C1 segment of cervical spinal cord (tissue), 14 donors: Measurements from ENCODE around the gene HINT2.

Experiments
- DNase-seq, 14 donors: peaks; one replicate each; lab custom pipeline; 2025; lab: John Stamatoyannopoulos, UW

The HINT2 gene

DNA sequence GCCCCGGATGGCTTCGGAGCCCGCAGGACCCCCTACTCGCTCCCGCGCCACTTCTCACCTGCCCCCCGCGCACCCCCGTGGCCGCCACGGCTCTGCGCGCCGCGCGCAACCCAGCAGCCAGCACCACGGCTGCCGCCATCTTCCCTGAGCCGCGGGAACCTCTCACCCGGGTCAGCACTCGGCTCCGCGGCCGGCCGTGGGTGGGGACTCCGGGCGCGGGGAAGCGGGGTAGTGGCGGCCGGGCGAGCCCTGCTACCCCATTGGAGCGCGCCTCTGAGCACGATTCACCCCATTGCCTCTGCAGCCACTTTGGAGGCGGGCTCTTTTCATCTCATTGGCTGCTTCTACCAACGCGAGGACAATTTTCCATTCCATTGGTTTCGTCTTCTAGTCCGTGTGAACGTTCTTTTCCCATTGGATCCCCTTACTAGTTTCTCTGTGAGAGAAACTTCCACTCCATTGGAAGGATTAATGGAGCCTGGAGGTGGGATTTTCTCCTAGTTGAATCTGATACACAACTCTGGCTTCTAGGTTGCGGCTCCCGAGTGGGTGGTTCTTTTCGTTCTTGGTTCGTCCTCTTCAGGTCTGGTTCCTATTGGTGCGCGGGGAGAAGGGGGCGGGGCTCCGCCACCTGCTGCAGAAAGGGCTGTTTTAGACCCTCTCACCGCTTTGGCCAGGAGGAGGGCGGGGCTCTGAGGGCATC, at the start of gene HINT2:
TSS of gene HINT2 (minus strand) at position 202 of the 703 bp plus-strand sequence. CDS start at position 139, 63 bp downstream.
- peak; percentile 79 to 100 (median 94) for DNase-seq

DNA sequence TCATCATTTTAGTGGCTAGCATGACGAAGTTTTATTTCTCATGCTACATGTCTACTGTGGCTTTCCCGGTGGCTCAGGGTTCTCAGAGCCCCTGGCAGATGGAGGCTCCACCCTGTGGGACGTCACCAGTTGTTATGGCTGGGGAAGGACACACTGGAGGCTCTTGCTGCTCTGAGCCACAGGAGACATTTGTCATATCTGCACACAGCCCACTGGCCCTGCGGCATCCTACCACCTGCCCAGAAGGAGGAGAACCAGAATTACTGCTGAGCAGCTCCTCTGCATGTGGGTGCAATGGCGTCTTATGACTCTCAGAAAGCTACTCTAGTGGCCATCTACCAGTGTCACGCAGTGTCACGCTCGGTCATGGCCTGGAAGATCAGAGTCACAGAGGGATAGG, 48.7 kb upstream of the HINT2 start:
- DNase-seq = no peak

DNA sequence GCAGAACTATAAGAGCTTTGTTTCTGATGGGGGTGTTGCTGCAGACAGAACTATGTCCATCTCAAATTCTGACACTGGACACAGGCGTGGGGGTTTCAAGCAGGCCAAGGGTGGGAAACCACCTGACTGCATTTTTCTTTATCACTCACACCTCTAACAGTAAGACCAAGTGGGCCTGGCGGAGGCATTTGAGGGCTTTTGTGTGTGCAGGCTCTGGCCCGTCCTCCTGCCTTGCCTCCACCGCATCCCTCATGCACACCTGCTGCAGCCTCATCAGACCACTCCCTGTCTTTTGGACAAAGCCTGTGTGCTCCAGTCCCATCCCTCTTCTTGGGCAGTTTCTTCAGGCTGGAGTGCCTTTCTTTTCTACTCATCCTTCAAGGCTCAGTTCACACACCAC, 47.5 kb upstream of the HINT2 start:
- DNase-seq = no peak

DNA sequence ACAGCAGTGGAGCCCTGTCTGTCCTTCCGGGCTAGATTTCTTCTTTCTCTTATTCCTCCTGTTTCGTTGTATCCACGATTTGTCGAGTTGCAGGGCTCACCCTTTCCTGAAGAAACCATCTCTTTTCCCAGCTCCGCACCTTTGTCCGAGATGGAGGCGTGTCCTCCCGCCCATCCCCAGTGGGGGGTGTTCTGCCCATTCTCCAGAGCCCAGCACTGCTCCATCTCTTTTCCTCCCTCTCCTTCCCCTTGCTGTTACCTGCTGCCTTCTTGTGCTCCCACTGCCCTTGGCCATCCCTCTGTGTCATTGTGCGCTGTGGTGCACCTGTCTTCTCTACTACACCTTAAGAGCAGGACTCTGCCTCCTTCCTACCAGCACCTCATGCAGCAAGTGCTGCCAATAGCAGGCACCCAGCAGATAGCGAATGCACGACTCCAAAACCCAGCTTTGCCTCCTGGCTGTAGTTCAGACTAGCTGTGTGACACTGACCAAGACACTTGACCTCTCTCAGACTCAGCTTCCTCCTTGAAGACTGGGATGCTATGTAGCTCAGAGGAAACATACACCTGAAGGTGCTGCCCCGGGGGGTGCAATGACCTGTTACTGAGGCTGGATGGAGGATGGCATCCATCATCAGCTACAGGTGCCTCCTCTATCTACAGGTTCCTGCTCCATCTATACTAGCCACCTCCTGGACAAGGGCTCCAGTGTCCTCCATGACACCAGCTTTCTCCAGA, 46.5 kb upstream of the HINT2 start:
- no peak for DNase-seq

DNA sequence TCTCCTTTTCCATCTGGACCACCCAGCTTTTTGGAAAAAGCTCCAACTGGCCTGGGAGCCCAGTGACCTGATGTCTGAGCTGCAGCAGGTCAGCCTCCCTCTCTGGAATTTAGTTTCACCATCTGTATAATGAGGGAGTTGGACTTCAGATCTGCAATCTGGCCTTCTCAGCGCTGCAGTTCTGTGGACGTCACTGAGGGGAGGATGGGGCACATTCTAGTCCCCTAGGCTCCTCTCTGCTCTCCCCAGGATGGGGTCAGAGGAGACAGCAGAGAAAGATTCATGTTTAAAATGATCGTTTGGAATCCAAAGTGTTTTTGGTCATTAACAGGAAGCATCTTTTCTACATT, 45.1 kb upstream of the HINT2 start:
- no peak for DNase-seq

DNA sequence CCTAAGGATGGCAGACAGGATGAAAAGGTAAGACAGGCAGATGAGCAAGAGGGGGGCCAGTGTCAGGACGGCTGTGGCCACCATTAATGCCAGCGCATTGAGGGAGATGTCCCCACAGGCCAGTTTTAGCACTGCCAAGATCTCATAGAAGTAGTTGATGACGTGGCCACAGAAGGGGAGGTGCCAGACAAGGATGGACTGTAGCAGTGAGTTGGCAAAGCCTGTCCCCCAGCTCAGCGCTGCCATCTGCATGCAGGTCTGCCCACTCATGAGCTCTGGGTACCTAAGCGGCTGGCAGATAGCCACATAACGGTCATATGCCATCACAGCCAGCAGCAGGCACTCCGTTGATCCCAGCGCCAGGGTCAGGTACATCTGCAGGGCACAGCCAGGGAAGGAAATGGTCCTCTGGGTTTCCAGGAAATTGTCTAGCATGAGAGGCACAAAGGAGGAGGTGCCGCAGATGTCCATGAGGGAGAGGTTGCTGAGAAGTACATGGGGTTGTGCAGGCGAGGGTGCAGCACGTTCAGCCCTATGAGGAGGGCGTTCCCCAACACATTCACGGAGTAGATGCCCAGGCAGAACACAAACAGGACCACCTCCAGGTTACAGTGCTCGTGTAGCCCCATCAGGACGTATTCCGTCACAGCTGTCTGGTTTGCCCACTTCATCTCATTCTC, 44.6 kb upstream of the HINT2 start:
- peak in 1 of 14 donors; percentile 72 for DNase-seq

DNA sequence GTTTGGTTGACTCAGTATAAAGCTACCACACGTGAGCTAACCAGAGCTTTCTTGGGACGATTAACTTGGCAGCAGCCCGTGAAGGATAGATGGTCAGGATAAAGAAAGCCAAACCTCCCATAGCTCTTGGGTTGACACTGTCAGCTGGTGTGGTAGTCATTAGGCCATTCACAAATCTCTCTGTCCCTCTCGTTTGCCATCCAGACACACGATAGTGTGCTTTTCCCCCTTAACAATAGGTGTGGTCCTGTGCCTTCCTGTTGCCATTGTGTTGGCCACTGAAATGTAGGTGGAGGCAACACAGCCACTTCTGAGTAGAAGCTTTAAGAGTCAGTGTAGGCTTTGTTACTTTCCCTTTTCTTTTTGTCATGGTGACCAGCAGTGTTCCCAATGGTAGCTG, 43.6 kb upstream of the HINT2 start:
- no peak for DNase-seq

DNA sequence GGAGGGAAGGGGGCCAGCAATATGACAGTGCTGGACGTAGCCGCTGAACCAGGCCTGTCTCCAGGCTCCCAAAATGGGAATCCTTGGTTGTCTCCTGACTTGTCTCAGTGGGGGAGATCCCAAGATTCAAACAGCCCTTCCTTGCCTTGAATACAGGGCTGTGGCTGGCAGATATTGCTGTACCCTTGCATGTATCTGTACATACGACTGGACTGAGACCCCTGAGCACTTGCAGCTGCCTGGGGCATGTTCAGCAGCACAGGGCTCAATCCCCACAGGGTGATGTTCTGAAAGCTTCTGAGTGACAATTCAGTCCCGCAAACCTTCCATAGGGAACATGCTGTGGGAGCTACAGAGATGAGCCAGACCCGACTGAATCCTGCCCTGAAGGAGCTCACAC, 42.0 kb upstream of the HINT2 start:
- DNase-seq = no peak

DNA sequence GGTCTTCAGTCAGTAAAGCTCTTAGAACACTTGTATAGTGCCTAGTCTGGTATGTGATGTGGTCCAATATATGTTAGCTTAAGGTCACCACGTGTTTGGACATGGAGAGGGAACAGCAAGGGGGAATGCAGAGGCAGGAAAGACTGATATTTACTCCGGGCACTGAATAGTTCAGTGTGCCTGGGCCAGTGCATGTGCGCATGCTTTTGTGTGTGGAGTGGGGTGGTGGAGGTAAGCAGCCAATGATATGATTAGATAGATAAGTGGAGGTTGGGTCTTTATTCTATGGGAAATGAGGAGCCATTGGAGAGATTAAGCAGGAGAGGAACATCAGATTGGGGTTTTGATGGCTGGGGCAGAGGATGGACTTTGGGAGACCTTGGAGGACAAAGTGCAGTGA, 41.4 kb upstream of the HINT2 start:
- DNase-seq = no peak

DNA sequence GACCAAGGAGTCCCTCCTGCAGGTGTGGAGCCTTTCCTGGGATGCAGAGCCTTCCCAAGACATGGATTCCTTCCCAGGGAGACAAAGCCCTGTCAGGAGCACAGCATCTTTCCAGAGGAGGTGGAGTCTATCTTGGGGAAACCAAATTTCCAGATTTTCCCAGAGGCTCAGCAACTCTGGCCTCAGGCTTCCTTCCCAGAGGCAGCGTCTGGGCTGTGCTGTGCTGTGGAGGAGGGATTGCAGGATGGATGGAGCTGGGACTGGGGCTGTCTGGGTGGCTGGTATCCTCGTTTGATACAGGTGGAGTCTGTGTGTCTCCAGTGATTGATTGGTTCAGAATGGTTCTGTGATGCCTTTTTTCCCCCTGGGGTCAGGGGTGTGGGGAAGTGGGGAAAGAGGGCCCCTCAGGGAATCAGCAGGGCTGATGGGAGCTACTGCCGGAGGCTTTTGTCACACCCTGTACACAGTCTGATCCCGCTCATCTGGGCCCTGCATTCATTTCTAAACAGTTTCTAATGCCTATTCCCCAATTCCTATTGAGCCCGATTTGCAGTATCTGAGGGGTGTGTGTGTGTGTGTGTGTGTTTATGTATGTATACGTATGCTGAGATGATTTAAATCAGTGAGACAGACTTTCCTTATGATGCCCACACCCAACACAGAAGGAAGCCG, 39.4 kb upstream of the HINT2 start:
- no peak for DNase-seq

DNA sequence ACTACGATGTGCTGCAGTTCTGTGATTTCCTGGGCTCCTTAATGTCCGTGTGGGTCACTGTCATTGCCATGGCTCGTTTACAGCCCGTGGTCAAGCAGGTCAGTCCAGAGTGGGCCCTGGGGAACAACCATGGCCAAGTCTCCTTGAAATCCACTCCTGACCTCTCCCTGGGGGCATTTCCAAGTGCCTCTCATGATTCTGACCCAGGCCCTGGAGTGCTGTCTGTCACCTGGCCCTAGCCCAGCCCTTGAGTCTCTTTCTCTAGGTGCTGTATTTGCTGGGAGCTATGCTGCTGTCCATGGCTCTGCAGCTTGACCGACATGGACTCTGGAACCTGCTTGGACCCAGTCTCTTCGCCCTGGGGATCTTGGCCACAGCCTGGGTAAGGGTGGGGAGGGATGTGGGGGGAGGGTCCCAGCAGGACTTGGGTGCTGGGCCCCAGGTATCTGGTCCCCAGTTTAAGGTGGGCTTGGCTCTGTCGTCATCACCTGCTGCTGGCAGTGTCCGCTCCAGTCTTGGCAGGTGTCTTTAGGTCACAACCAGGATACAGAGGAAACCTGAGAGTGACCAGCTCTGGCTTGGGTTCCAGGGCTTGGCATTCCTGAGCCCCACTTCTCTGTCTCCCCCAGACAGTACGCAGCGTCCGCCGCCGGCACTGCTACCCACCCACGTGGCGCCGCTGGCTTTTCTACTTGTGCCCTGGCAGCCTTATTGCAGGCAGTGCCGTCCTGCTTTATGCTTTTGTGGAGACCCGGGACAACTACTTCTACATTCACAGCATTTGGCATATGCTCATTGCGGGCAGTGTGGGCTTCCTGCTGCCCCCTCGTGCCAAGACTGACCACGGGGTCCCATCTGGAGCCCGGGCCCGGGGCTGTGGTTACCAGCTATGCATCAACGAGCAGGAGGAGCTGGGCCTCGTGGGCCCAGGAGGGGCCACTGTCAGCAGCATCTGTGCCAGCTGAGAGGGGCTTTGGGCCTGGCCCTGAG, 38.3 kb upstream of the HINT2 start:
- DNase-seq = no peak

DNA sequence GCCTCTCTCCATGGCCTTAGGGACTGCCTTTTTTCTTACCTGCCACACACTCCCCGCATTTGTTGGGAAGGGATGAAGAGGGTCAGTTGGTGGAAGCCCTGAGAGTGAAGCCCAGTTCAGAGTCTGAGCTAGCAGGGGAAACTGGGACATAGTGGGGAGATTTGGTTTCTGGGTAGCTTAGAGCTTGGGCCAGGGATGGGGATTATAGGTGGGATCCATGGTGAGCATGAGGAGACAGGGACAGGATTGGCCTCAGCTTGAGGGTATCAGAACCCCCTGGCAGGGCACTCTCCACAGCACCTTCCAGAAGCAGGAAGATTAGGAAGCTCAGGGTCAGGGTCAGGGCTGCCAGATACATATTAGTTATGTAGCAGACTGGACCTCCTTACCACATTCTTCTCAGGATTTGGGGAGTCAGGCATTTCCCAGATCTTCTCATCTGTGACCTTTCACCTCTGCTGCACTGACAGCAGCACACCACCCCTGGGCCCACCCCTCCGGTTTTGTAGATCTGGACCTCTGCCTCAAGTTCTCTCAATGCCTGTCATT, 37.5 kb upstream of the HINT2 start:
- no peak for DNase-seq

DNA sequence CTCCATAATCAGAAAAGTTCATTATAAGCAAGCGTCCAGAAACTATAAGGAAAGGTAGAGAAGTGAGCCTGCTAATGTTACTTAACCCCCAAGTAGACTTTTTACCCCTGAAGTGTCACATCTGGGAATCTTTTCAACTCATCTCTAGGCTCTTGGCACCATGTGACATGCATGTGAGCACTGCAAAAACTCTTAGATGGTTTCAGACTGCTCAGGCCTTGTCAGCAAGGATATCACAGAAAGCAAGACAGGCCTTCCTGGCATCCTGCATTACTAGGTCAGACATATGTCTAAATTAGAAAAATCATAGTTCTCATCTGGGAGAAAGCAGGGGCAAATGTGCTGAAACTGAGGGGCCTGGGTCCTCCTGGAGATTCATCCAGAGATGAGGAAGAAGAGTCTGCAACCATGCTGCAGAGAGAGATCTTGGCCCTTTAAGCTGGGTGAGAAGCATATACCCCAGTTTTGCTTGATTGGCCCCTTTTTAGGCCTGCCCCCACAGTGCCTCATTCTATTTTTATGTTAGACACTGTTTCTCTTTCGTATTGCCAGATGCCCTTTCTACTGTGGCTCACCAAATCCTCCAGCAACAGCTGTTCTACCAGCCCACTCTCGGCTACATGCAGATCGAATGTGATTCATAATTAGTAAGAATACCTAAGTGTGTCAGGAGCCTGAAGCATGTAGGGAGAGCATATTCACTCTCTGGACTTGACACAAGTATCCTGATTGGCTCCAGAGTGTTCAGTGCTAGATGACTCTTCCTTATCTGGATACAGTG, 33.1 kb upstream of the HINT2 start:
- DNase-seq = no peak

DNA sequence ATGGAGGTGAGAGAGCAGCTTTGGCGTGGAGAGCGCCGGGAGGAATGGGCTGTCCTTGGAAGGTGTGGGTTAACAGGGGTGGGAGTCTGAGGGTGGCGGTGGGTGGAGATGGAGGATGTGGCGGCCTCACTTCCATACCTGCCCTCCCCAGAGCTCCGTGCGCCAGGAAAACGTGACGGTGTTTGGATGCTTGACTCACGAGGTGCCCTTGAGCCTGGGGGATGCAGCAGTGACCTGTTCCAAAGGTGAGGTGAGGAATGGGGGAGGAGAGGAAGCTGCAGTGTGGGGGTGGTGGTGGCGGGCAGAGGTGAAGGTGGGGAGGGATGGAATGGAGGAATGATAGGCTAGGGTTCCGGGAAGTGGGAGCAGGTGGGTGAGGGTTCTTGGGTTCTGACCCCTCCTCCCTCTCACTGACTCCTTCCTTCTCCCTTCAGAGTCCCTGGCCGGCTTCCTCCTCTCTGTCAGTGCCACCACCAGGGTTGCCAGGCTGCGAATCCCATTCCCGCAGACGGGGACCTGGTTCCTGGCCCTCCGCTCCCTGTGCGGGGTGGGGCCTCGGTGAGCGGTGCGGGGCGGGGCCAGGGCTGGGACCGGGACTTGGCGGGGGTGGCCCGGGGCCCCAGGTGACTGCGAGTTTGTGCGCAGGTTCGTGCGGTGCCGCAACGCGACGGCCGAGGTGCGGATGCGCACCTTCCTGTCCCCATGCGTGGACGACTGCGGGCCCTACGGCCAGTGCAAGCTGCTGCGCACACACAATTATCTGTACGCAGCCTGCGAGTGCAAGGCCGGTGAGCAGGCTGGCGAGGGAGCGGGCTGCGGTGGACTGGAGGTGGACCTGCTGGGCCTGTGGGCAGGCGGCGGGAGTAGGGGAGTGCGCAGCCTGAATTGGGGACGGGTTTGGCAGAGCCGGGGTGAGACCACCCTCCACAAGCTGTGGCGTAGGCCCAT, 31.3 kb upstream of the HINT2 start:
- DNase-seq = no peak

DNA sequence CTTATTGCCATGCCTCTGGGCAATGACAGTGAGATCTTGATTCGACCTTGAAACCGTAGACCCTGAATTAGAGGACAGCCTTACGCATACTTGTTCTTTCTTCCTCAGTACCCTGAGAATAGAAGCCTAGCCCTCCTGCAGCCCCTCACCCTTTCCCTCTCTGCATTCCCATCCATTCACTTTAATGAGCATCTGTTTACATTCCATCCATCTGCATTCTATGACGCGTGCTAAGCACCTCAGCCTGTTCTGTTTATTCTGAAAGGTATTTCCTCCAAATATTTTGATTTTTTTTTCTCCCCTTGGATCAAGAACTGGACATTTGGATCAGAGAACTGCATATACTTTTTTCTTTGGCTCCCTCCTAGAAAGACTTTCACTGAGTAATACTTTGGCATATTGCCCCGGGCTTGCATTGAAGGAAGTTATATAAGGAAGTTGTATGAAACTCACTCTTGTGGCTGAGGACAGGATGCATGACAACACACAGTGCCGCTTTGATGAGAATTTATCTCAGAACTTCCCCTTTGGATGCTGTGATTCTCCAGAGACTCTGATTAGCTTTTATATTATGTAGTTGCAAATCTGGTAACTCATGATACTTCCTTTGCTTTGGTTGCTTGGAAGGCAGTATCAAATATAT, 29.9 kb upstream of the HINT2 start:
- DNase-seq = peak in 2 of 14 donors; percentile 8 to 19

DNA sequence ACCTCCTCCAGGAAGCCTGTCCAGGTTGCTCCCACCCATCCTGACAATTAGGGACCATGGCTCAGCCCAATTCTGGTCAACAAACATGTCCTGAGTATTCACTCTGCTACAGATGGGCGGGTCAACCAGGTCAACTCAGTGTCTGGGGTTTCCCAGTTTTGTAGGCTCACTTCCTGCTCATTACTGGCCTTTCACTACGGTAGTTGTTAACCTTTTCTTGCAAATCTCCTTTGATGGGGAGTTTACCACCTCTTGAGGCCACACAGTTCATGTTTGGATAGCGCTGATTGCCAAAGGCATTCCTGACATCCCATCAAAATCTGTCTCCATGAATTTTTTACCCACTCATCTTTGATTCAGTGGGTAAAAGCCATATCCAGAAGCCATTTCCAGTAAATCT, 28.0 kb upstream of the HINT2 start:
- no peak for DNase-seq

DNA sequence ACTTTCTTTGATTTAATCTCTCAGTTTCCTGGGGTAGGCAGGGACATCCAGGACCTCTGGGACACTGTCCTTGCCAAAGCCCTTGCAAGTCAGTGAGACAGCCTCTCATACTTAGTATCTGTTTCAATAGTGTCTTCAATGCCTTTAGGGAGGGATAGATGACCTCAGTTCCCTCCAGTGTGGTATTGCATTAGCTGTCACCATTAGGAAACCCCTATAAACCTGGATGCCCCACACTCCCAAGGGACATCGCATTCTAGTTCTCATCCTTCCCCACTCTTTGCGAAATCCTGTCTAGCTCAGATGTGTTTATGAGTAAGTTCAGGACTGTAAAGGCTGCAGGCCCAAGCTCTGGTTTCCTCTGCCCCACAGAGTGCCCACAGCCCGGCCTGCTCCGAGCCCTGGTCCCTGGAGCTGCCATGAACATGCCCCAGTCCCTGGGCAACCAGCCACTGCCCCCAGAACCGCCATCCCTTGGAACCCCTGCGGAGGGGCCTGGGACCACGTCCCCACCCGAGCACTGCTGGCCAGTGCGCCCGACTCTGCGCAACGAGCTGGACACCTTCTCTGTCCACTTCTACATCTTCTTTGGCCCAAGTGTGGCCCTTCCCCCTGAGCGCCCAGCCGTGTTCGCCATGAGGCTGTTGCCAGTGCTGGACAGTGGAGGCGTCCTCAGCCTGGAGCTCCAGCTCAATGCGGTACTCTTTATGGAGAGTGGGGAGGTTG, 27.3 kb upstream of the HINT2 start:
- DNase-seq = no peak

DNA sequence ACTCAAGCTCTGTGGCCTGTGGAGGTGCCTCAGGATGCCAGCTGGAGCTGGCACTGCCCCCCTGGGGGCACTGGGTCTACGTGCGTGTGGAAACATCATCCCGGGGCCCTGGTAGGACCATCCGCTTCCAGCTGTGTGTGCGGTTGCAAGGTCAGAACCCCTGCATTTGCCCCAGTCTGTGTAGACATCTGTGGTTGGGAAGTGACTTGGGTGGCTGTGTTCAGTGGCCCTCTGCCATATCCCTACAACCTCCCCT, 26.7 kb upstream of the HINT2 start:
- no peak for DNase-seq
